HG03558 (cell line): ENCODE measurements around the gene DCUN1D1.
A peak's percentile ranks its signal among the peaks of the same experiment; 100 is the strongest.

Experiments used
- ATAC-seq: cut with Tn5 transposase; IDR thresholded peaks from one replicate; pipeline ENCODE4 v1.9.1; 2021; ENCODE audit warnings: moderate number of reproducible peaks; ENCODE audit not compliant: unreplicated experiment; ENCODE audit errors: extremely low read depth

The DCUN1D1 gene

DNA sequence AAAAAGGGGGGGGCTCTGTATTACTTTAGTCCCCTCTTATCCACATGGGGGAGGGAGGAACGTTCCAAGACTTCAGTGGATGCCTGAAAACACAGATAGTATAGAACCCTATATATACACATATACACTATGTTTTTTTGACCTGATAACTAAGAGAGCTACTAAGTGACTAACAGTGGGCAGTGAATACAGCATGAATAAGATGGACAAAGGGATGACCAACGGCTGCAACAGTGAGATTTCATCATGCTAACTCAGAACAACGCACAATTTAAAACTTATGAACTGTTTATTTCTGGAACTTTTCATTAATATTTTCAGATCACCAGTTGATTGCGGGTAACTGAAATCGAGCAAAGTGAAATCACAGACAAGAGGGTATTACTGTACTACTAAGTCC lies 7.3 kb downstream of the DCUN1D1 start:
- no peak for ATAC-seq

DNA sequence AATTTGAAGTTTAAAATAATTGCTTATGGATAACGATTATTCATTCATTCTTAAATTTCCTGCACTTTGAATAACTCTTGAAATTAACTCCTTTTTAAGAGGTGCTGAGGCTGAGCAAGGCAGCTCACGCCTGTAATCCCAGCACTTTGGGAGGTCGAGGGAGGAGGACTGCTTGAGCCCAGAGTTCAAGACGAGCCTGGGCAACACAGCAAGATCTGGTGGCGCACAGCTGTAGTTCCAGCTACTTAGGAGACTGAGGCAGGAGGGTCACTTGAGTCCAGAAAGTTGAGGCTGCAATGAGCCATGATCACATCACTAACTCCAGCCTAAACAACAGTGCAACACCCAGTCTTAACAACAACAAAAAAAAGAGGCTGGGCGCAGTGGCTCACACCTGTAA lies 8.0 kb downstream of the DCUN1D1 start:
- ATAC-seq, result no peak

DNA sequence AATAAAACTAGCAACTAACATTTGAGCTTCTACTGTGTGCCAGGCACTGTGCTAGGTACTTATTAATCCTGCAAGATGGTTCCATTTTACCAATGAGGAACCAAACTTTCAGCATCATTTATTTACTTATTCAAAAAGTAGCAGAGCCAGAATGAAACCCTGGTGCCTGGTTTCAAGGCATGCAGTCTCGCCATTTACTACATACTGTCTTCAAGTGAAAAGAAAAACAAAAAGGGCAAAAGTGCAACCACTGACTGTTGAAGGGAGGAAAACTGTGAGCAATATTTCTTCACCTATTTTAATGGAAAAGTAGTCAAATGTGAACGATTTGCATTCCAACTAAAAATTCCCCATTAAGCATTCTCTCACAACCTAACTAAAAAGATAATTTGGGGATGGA lies 8.7 kb downstream of the DCUN1D1 start:
- ATAC-seq, result no peak

DNA sequence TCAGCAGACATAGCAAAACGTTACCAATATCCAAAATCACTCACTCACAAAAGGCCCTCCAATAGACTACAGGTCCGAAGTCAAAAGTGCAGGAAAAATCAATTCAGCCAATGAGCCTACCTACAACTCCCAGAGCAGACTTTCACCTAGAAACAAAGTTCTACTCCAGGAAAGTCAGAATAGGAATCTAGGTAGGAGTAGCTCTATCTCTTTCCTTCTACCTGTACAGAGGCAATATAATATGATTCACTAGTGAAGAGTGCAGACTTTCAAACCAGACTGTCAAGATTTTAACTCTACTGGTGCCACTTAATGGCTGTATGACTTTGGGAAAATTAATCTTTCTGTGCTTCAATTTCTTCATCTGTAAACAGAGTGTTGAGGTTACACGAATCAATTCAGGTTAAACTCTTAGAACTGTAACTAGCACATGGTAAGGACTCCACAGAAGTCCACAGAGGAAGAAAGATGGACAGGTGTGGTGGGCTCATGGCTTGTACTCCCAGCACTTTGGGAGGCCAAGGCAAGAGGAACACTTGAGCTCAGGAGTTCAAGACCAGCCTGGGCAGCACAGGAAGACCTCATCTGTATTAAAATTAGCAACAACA lies 9.4 kb downstream of the DCUN1D1 start:
- ATAC-seq, result no peak

DNA sequence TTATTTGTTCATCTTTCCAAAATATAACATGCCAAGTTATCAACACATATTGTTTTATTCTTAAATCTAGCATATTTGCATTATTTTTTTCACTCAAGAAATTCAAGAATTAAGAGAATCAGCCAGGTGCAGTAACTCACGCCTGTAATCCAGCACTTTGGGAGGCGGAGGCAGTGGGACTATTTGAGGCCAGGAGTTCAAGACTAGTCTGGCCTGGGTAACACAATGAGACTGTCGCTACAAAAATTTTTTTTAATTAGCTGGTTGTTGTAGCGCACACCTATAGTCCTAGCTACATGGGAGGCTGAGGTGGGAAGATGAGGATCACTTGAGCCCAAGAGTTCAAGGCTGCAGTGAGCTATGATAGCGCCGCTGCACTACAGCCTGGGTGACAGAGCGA lies 10.5 kb downstream of the DCUN1D1 start:
- ATAC-seq, result no peak

DNA sequence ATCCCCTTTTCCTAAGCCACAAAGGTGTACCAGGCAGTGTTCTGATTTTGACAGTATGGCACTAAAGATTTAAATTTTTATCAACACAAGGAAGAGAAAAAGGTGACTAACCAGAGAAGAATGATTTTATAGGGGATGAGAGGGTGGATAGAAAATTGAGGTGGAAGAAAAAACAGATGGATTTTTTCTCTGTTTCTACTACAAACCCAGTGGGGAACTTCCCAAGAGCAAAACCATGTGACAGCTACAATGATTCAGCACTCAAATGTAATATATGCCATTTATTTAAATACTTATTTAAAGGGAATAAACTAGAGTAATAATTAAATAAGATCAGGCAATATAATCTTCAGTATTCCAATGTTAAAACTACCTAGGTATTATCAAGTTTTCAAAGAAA lies 11.1 kb downstream of the DCUN1D1 start:
- ATAC-seq, result no peak

DNA sequence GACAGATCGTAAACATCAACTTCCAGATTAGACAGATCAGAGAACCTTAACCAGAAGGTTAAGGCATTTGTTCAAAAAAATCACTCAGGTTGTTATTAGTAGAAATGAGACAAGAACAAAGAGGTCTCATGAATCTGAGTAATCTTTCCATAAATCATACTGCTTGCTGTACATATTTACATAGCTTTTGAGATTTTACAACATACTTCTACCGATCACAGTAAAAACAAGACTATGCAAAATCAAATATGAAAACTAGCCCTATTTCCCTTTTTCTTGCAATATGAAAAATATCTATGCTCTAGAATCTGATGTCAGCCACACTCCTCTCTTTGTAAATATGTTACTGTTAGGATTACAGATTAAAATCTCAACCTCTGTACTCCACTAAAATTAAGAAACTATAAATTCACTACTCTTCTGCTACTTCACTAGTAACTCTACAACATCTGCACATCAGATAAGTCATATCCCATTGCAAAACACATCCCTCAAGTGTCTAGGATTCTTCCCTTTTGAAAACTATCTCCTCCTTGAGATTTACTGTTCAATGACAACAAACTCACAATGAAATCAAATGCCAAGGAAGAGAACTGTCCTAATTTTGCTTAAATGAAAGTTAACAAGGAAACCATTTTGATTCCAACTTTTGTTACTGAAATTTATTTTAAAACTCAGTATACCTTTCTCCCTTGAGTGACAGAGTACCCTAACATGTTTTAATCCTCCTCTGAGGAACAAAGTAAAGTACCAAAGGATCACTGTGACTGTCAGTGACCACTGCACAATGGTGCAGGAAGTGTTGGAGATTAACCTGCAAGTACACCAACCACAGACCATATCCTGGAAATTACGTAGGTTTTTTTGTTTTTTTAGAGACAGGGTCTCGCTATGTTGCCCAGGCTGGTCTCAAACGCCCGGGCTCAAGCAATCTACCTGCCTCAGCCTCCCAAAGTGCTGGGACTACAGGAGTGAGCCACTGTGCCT lies 12.8 kb downstream of the DCUN1D1 start:
- ATAC-seq, result peak; percentile 35

DNA sequence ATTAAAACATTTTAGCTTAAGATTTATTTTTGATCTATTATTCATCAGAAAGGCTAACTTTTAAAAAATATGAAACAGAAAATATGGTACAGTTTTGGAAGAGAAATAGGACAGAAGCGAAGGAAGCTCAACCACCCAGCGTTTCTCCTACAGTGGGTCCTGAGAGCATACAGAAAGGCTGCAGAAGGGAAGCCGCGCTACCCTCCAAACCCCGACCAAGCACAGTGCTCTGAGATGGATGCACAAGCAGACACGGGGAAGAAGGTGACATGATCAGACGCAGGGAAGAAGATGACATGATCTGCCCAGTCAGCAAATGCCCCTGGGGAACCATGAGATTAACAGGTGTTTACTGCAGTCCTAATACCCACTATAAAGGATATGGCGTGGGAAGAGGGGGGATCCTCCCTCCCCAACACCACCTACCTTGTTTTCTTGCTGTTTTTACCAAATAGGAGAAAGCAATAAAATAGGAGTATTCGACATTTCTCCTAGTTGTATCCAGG lies 14.4 kb downstream of the DCUN1D1 start:
- ATAC-seq, result no peak

DNA sequence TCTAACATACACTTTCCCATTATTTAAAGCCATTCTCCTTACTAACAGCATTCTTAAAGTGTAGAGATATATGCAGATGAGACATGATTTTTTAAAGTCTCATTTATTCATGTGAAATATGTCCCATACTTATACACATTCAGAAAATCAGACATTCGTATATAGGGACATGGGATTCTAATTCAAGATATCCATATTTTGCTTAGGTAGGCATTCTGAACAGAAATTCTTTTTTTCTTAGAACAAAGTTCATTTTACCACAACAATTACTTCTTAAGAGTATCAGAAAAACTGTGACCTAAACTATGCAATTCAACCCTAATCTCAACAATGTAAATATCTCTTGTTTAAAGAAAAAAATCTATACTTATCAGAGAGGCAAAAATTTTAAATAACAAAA lies 16.2 kb downstream of the DCUN1D1 start:
- ATAC-seq, result no peak

DNA sequence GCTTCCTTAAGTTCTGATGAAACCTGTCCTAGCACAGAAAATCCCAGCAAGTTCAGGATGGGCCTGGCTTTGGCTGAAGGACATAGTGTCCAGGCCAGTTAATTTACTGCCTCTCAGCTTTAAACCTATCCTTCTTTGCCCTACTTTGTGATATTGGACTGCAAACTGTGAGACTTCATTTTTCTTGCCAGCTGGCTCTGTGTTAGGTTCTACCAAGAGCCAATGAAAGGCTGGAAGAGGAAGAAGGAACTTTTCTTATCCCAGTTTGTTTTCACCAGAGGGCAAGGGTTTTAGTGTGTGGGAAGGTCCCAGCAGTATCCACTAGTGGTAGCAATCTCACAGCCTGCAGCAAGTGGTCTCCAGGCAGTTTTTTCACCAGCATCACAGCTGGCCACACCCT lies 18.2 kb downstream of the DCUN1D1 start:
- no peak for ATAC-seq

DNA sequence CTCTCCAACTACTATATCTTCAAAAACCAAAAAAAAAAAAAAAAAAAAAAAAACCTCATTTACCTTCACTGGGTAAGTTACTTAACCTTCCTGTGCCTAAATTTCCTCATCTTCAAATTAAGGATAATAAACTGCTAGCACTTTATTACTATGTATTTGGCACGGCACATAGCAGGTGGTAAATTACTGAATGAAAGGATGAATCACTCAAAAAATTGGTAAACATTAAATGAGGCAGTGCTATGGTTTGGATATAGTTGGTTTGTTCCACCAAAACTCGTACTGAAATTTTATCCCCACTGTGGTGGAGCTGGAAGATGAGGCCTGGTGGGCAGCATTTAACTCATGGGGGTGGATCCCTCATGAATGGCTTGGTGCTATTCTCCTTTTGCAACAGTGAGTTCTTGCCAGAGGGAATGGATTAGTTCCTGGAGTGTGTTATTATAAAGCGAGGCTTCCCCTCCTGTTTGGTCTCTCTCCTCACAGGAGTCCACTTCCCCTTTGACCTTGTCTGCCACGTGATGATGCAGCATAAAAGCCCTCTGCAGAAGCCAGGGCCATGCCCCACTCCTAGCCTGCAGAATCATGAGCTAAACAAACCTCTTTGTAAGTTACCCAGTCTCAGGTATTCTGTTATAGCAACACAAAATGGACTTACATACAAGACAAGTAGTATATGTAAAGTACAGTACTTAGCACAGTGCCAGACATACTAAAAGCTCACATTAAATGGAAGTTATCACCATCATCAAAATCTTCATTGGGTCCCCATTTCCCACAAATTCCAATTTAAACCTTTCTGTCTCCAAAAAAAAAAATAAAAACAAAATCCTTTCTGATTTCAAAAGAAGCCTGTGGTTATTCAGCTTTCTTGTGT lies 20.6 kb downstream of the DCUN1D1 start:
- no peak for ATAC-seq

DNA sequence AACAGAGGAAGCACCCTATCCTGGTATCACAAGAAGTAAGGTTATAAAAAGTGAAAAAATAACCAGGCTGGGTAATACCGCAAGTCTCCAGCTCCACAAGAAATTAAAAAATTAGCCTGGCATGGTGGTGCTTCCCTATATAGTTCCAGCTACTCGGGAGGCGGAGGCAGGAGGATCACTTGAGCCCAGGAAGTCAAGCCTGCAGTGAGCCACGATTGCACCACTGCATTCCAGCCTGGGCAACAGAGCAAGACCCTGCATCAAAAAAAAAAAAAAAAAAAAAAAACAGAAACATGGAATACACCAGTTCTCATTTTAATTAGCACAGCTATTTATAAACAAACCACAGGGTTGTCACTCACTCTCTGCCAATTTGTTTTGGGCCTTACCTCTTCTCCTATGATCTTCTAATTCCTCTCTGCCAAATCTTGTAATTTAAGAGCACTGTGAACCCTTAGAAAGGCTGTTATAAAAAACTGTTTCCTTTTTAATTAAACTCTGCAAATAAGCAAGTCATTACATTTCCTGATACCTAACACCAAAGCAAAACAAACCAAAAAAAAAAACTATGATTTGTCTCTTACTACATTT lies 22.6 kb downstream of the DCUN1D1 start:
- ATAC-seq, result no peak

DNA sequence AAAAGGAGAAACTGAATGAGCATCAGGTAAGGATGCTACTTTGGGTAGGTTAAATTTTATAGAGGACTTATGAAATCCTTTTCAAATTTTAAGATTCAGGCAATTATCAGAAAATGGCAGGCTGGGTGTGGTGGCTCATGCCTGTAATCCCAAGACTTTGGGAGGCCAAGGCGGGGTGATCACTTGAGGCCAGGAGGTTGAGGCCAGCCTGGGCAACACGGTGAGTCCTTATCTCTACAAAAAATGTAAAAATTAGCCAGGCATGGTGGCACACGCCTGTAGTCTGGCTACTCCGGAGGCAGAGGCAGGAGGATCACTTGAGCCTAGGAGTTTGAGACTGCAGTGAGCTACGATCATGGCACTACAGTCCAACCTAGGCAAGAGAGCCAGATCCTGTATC lies 23.1 kb downstream of the DCUN1D1 start:
- ATAC-seq, result no peak

DNA sequence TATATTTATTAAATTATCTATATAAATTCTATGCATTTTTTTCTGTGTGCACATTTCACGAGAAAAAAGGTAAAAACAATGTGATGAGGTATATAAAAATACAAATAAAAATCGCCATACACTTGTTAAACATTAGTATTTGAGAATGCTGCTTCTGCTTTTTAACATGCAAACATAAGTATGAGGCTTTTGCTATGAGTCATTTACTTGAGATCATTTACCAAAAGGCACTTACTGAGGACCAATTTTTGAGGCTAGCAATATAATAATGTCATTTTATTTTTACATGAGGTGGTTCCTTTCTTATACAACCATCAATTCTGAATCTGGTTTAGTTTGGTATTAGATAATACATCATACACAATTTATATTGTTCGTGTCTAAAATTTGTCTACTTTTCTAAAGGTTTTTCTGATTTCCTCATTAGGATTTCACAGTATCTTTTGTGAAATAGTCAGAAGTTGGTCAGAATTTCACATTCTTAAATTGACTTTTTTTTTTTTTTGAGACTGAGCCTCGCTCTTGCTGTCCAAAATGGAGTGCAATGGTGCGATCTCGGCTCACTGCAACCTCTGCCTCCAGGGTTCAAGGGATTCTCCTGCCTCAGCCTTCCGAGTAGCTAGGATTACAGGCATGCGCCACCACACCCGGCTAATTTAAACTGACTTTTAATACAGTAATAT lies 25.6 kb downstream of the DCUN1D1 start:
- peak; percentile 69 for ATAC-seq

DNA sequence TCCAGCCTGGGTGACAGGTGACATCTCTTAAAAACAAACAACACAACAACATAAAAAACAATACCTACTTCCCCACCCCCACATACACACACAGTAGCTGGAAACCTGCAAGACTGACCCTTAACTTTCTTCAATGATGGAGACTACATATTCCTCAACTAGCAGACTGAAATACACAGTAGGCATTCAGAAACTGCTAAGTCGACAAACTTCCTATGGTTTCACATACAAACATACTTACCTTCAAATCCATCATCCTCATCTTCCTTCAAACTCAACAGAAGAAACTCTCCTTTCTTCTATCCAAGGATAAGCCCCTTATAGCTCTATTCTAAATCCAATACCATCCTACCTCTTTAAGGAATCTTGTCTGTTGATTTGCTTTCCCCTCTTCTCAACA lies 30.6 kb downstream of the DCUN1D1 start:
- ATAC-seq, result no peak

DNA sequence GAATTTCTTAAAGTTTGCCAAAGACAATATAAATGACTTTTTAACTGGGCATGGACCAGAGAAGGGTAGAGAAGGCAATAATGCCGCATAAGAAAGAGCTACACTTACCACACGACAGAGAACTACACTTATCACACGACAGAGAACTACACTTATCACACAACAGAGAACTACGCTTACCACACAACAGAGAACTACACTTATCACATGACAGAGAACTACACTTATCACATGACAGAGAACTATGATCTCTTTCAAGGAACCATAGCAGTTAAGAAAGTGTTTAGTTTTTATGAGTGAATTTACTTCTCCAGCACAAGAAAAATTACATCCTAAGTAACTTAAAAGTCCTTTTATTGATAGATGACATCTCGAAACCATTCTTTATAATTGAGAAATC lies 32.0 kb downstream of the DCUN1D1 start:
- ATAC-seq, result no peak

DNA sequence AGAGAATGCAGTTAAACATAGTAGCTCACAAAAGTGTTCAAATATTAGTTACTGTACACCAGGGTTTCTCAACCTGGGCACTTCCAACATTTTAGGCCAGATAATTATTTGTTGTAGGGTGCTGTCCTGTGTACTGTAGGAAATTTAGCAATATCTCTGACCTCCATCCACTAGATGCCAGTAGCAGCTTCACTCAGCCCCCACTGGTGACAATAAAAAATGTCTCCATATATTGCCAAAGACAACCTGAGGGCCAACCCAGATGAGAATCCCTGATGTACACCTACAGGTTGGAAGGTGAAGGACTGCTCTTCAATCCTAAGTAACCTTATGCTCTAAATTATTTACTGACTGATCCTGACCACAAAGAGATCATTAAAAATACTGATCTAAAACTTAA lies 32.5 kb downstream of the DCUN1D1 start:
- ATAC-seq, result no peak

DNA sequence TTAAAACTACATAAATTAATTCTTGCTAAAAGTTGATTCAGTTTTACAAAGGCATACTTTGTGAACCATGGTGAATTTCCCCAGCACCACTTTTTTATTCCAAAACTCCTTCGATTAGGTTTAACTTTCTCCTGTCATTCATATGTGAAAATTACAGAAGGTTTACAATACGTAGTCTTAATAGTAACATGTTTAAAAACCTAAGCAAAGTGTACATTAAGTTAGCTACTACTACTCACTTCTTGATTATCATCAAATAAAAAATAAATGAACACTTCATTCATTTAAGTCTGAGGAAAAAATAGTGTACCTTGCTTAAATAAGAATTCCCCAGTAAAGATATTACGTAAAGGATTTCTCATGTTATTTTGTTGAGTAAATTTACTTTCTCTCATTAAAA lies 38.6 kb downstream of the DCUN1D1 start:
- ATAC-seq, result no peak

DNA sequence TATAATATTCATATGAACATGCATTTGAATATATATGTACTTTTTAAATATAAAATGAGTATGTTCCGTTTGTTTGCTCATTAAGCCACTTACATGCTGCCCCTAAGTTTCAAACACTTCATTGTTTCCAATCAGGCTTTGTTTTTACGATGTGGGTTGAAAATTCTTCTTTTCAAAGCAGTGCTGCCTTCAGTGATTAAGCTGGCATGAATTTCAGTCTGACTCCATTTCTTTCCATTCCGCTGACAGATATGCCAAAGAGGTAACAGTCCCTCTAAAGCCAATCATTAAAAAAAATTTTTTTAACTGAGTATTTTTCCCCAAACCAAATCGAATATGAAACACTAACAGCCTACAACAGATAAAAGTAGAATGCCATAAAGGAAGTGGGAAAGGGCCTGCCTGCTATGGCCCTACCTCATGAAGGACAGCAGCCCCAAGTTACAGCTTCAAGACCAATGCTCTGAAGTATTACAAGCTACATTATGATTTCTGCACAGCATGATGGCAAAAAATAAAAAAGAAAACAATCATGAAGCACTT lies 40.0 kb downstream of the DCUN1D1 start:
- no peak for ATAC-seq
